OCI-LY7 (cell line): ENCODE data around the gene PRR7. TPM values are rescaled to one million over a fixed set of nuclear protein-coding genes. Genes with fewer than 3 reads are reported as not detected.

Source experiments
- BruUV-seq: library from RNA; stranded (reverse); fragments of 400-500 nt; replicated peaks from 2 replicates; lab custom pipeline; 2021; lab: Mats Ljungman, UMichigan
- CTCF ChIA-PET: fragments of 300-600 bp; sonication (Branson Sonifier 250); formaldehyde crosslinking; loops from one replicate; lab custom pipeline; 2022; ENCODE audit warnings: antibody characterized with exemption; ENCODE audit not compliant: unreplicated experiment; lab: Charles Lee
- POLR2A ChIA-PET: fragments of 300-600 bp; sonication (Branson Sonifier 250); formaldehyde crosslinking; loops from one replicate; lab custom pipeline; 2022; ENCODE audit warnings: antibody characterized with exemption; lab: Charles Lee
- DNase-seq: peaks from one replicate; pipeline ENCODE4 v3.0.0-alpha.2; 2015; ENCODE audit warnings: low spot score
- H2AFZ ChIP-seq: fragments of 200-600 bp; sonication (generic), shearing (Covaris generic); 2 replicates; pipeline ENCODE4 v1.6.1; 2014; ENCODE audit warnings: mild to moderate bottlenecking, antibody characterized with exemption, low read length, moderate library complexity
- H3K27ac ChIP-seq: fragments of 200-600 bp; sonication (generic); 2 replicates; pipeline ENCODE4 v1.5.1; 2014; ENCODE audit warnings: mixed run types, low read depth, mild to moderate bottlenecking, moderate library complexity, low read length, inconsistent platforms; ENCODE audit not compliant: poor library complexity, severe bottlenecking
- H3K36me3 ChIP-seq: fragments of 200-600 bp; sonication (generic); 2 replicates; pipeline ENCODE4 v1.6.1; 2014; ENCODE audit warnings: mild to moderate bottlenecking, antibody characterized with exemption, low read length, moderate library complexity, mixed read lengths; ENCODE audit not compliant: insufficient read depth
- H3K4me1 ChIP-seq: fragments of 200-600 bp; sonication (generic); 2 replicates; pipeline ENCODE4 v1.5.1; 2014; ENCODE audit warnings: mild to moderate bottlenecking, low read length; ENCODE audit not compliant: insufficient read depth, poor library complexity, severe bottlenecking
- H3K4me2 ChIP-seq: fragments of 200-600 bp; sonication (generic); 2 replicates; pipeline ENCODE4 v1.6.1; 2014; ENCODE audit warnings: mild to moderate bottlenecking, low read length
- H3K4me3 ChIP-seq: fragments of 200-600 bp; sonication (generic); 2 replicates; pipeline ENCODE4 v1.5.1; 2014; ENCODE audit warnings: mild to moderate bottlenecking, low read depth, low read length; ENCODE audit not compliant: poor library complexity, severe bottlenecking
- H3K79me2 ChIP-seq: fragments of 200-600 bp; sonication (generic); 2 replicates; pipeline ENCODE4 v1.6.1; 2016; ENCODE audit warnings: low read depth, mild to moderate bottlenecking, low read length, moderate library complexity, mixed read lengths; ENCODE audit not compliant: insufficient read depth
- H3K9me2 ChIP-seq: fragments of 200-600 bp; sonication (generic); 2 replicates; pipeline ENCODE4 v1.6.1; 2016; ENCODE audit warnings: mild to moderate bottlenecking, low read length, mixed read lengths; ENCODE audit not compliant: insufficient read depth
- H3K9me3 ChIP-seq: fragments of 200-600 bp; sonication (generic); 2 replicates; pipeline ENCODE4 v1.6.1; 2014; ENCODE audit warnings: mild to moderate bottlenecking, mixed run types, low read length, mixed read lengths
- H4K20me1 ChIP-seq: fragments of 200-600 bp; sonication (generic); 2 replicates; pipeline ENCODE4 v1.6.1; 2014; ENCODE audit warnings: mild to moderate bottlenecking, antibody characterized with exemption, low read length, moderate library complexity, mixed read lengths; ENCODE audit not compliant: insufficient read depth
- EZH2phosphoT487 ChIP-seq: fragments of 200-600 bp; sonication (generic); IDR thresholded peaks from 2 replicates; pipeline ENCODE4 v1.6.1; 2018; ENCODE audit warnings: low read depth, borderline replicate concordance, mild to moderate bottlenecking, mixed run types, antibody characterized with exemption, low read length, moderate library complexity, mixed read lengths
- intact Hi-C: fragments of 100-400 bp; cut with micrococcal nuclease; formaldehyde crosslinking; loops from one replicate; pipeline ENCODE4 v1.10.0; 2022; ENCODE audit not compliant: unreplicated experiment
- total RNA-seq, 2 experiments: library from RNA; depleted of rRNA in 1 of 2; stranded (reverse); fragments of >200 nt in 1 of 2; shearing (Covaris generic) in 1 of 2; gene quantifications; 2 replicates each; pipeline ENCODE4 v1.2.3, GENCODE V29; 2014 to 2022
- TF ChIP-seq, protein P1 (sequence below): fragments of 200-600 bp; sonication (generic); conservative IDR thresholded peaks from 2 replicates; pipeline ENCODE4 v1.5.1; 2014; ENCODE audit warnings: mild to moderate bottlenecking, antibody characterized with exemption, low read length, moderate library complexity, mixed read lengths

Gene PRR7
- total RNA-seq, 2 experiments from 2014 or later, result 12.8 to 13.6 TPM

GRCh38 chr5:177486256-177486655, 39.6 kb downstream of the PRR7 start:
- intact Hi-C loops, result no loop called here

DNA sequence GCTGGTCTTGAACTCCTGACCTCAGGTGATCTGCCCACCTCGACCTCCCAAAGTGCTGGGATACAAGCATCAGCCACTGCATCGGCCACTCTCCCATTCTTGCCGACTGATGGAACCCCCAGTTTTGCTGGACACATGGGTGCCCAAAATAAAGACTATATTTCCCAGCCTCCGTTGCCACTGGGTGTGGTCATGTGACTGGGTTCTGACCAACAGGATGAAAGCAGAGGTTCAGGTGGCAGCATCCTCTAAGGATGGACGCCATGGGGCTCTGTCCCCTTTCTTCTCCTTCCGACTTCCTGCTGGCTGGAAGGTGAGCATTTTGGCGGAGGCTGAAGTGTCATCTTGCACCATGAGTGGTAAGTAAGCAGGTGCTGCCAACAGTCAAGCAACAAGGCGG, 40.5 kb downstream of the PRR7 start:
- ChIA-PET POLR2A (no interaction called here), CTCF (no interaction called here)
- DNase-seq, result no peak
- Histone ChIP-seq H3K79me2 (no peaks in the 10 kb centered on the region), H3K4me1 (peaks cover 18% of the 10 kb centered on the region), H3K4me2 (no peak overlapping the region), H3K9me3 (no peaks in the 10 kb centered on the region), H3K27ac (no peak overlapping the region), H3K36me3 (peaks cover 12% of the 10 kb centered on the region; the same call in 1 of the 2 replicates), H3K9me2 (no peaks in the 10 kb centered on the region), H3K4me3 (no peak overlapping the region), H4K20me1 (no peaks in the 10 kb centered on the region), H2AFZ (no peak overlapping the region)
- intact Hi-C loops, result no loop called here
- no TSS peak for BruUV-seq
- no peak for TF ChIP-seq EZH2phosphoT487
- TF ChIP-seq, protein P1, sequence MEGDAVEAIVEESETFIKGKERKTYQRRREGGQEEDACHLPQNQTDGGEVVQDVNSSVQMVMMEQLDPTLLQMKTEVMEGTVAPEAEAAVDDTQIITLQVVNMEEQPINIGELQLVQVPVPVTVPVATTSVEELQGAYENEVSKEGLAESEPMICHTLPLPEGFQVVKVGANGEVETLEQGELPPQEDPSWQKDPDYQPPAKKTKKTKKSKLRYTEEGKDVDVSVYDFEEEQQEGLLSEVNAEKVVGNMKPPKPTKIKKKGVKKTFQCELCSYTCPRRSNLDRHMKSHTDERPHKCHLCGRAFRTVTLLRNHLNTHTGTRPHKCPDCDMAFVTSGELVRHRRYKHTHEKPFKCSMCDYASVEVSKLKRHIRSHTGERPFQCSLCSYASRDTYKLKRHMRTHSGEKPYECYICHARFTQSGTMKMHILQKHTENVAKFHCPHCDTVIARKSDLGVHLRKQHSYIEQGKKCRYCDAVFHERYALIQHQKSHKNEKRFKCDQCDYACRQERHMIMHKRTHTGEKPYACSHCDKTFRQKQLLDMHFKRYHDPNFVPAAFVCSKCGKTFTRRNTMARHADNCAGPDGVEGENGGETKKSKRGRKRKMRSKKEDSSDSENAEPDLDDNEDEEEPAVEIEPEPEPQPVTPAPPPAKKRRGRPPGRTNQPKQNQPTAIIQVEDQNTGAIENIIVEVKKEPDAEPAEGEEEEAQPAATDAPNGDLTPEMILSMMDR, result no peak

More at GRCh38 chr5:177486256-177486655, 39.6 kb downstream of the PRR7 start:
- ChIA-PET POLR2A (no interaction called here), CTCF (interaction anchor here (0.5 kb wide), 1 partner anchor 130 kb away, joined by 3 read pairs; no protein-coding TSS in a partner anchor)
- Histone ChIP-seq H3K9me2 (no peaks in the 10 kb centered on the region), H3K4me1 (peaks cover 18% of the 10 kb centered on the region), H3K36me3 (peaks cover 12% of the 10 kb centered on the region; the same call in 1 of the 2 replicates), H3K27ac (no peak overlapping the region), H3K9me3 (no peaks in the 10 kb centered on the region), H2AFZ (no peak overlapping the region), H3K4me3 (no peak overlapping the region), H3K4me2 (no peak overlapping the region), H4K20me1 (no peaks in the 10 kb centered on the region), H3K79me2 (no peaks in the 10 kb centered on the region)
- BruUV-seq, result no TSS peak
- TF ChIP-seq, protein P1, result no peak
- TF ChIP-seq EZH2phosphoT487, result no peak
- DNase-seq, result no peak

GRCh38 chr5:177487975-177488374, 41.4 kb downstream of the PRR7 start:
- intact Hi-C loops, result no loop called here
- Histone ChIP-seq H3K9me3 (no peaks in the 10 kb centered on the region), H3K4me2 (no peak overlapping the region), H2AFZ (no peak overlapping the region), H3K9me2 (no peaks in the 10 kb centered on the region), H3K36me3 (peaks cover 12% of the 10 kb centered on the region; the same call in 1 of the 2 replicates), H3K4me3 (no peak overlapping the region), H3K4me1 (peaks cover 18% of the 10 kb centered on the region), H4K20me1 (no peaks in the 10 kb centered on the region), H3K79me2 (no peaks in the 10 kb centered on the region), H3K27ac (no peak overlapping the region)
- no peak for TF ChIP-seq EZH2phosphoT487
- TF ChIP-seq, protein P1, result peak; percentile 60
- BruUV-seq, result no TSS peak
- ChIA-PET CTCF (interaction anchor here (0.6 to 1.0 kb wide), 3 partner anchors 12 to 179 kb away, joined by 3 to 4 read pairs (median 4); no protein-coding TSS in a partner anchor), POLR2A (no interaction called here)
- peak; percentile 19 for DNase-seq
